SKM-1 treated with dmso at 0.1 percent for 144 hours (cell line): ENCODE data around the gene GCK.

Experiments
- DNase-seq: peaks from one replicate; lab custom pipeline; 2025; ENCODE audit not compliant: unreplicated experiment; lab: John Stamatoyannopoulos, UW

Gene GCK

GRCh38 chr7:44157116-44158080, 31.8 kb downstream of the GCK start:
- DNase-seq, result no peak

DNA sequence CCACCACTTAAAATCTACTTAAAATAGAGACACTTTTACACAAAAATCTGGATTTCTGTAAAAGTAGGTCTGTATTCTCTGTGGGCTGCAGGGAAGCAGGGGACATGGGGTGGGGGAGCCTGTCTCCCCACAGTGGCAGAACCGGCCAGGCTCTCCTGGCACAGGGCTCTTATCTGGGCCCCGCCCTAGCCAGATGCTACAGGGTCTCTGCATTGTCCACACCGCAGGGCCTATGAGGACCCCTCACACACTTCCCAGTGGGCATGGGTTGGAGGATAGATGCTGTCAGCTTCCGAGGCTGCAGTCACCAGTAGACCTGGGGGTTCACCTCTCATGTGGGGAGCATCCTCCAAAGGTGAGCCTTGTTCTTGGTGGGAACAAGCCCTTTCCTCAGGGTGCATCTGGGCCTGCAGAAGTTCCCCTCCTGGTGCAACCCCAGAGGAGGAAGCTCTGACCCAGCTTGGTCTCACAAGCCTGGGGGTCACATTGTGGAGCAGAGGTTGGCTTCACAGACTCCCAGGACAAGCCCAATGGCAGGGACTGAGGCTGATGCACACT, 32.7 kb downstream of the GCK start:
- no peak for DNase-seq

DNA sequence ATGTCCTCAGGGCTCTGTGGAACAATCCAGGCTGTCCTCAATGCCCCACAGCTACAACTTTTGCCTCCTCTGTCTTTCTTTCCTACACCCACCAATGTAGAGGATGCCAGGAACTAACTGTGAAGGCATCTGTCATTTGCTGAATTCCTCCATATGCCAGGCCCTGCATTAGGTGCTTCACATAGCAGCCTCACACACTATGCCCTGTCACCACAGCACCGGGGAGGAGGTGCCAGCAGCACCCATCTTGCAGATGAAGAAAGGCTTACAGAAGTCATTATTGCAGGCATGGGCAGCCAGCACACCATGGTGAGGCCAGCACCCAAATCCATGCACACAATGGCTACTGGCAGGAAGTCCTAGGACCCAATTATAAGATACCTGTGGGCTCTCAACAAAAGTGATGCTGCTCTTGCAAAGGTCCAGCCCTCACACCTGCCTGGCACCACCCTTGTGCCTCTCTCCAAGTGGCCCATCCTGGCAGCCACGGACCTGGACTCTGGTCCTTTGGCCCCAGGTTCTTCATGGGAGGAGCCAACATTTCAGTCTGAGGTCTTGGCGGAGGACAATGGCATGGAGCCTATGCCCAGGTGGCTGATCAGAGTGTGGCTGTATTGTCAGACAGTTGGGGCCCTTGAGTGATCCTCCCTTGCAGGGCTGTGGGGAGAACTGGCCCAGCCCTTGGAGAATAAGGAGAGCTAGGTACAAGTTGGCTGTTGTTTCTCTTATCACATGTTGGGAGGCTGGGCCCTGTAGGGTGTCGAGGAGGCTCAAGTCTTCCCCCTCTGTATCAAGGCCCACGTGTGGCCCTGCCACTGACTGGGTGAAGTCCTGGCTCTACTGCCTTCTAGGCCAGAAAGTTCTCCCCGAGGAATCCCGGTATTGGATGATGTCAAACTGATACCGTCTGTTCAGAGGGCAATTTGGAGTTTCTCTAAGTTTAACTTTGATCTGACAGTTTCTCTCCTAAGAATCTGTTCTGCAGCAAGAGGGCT, 33.8 kb downstream of the GCK start:
- no peak for DNase-seq

DNA sequence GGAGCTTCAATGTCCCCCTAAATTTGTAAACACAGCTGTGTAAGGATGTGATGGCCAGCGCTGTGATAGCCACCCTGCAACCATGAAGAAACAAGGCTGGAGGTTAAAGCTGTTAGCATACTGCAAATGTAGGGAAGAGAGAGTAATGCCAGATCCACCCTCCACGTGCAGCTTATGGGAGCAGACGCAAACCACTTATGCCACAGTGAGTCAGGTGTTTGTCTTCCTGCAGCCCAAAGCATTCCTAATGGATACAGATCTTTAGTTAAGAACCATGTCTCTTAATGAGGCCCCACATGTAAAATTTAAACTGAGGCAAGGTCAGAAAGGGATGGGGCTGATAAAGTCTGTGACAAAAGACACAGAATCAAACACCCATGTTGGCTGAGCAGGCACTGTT, 34.5 kb downstream of the GCK start:
- DNase-seq, result no peak

DNA sequence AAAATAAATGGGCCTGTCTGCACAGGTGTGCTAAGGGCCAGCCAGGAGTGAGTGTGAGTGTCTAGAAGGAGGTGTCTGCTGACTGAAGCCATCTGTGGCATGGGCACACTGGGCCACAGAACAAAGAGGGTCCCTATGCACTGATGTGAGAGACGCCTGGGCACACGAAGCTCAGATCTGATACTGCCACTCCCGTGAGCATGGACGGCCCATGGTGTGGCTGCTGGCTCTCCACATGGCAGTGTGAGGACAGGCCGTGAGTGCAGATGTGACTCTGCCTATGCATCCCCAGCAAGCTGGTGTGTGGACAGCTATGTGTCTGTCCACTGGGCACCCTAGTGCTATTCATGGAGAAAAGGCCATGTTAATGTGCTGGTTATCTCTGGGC, 35.3 kb downstream of the GCK start:
- no peak for DNase-seq

DNA sequence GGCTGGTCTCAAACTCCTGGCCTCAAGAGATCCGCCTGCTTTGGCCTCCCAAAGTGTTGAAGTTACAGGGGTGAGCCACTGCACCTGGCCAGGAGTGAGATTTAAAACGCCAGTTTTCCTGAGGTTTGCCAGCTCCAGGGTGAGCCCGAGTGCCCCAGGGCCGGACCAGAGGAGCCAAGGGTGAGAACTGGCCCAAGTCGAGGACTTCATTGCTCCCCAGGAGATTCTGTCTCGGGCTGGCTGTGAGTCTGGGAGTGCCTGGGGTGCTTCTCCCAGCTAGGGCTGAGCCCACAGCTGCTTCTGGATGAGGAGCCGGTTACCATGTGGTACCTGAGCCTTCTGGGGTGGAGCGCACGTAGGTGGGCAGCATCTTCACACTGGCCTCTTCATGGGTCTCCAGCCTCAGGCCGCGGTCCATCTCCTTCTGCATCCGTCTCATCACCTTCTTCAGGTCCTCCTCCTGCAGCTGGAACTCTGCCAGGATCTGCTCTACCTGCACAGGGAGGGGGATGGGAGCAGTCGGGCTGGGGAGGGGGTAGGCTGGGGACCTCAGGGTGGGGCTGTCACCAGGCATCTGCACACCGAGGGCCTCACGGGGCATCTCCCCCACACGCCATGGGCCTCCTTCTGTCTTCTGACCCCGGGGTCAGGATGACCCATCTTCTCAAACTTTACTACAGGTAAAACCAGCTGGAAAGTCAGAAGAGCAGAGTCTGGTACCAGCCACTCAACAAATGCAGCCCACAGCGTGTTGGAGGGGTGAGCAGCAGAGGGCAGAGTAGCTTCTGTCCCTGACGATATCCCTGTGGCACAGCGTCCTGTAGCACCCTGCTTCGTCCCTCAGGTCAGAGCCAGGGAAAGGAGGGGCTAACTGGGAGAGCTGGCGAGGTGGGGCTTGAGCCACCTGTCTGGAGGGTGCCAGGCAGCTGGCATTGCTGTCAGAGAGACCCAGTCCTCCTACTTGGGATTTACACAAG, 36.0 kb downstream of the GCK start:
- DNase-seq, result no peak

GRCh38 chr7:44151956-44152355, 37.3 kb downstream of the GCK start:
- no peak for DNase-seq

DNA sequence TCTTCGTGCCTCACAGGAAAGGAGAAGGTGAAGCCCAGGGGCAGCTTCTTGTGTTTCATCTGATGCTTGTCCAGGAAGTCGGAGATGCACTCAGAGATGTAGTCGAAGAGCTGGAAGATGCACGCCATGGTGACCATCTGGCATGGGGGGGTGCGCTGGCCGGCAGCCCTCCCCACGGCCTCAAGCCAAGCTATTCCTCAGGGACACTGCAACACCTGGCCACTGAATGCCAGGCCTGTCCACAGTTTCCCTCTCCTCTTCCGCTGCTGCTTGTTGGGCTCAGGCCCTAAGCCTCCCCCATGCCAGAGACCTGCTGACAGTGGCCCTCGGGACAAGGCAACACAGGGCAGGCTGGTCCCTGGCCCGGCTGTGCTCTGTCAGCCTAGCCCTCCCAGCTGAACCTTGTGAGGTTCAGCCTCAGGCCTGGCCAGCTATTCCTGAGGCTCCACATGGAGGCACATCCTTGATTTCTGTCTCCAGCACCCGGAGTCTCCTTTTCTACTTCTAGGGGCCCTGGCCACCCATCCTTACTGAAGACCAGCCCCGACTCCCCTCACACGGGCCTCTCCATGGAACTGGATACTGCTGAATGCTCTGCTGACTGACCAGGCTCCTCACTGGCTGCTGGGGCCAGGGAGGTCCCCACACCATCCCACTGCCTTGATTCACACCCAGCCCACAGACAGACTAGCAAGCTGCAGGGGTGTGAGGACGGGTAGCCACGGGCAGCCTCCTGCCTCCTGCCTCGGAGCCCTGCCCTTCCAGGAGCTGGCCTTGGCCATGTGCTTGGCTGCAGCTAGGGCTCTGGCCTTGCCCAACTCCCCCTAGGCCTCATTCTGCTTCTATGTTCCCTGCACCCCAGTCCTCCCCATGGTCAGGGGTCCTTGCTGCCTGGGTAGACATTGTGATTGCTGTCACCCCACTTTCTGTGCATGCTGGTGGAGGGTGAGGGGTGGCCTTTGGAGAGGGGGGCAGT, 38.0 kb downstream of the GCK start:
- no peak for DNase-seq

DNA sequence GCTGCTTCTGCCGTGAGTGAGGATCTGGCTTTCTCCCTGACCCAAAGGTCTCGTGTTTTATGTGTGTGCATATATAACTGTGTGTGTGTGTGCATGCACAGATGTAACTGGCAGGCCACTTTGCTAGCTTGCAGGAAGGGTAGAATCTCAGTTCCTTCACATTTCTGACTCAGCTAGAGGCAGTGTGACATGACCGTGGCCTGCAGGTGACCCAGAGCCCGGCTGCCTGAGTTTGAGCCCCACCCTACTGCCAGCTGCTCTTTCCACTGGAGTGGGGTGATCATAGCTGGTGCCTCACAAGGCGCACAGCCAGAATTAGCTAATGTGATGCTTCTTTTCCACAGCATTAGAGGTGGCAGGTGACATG, 38.8 kb downstream of the GCK start:
- no peak for DNase-seq

GRCh38 chr7:44149571-44150465, 39.4 kb downstream of the GCK start:
- no peak for DNase-seq

DNA sequence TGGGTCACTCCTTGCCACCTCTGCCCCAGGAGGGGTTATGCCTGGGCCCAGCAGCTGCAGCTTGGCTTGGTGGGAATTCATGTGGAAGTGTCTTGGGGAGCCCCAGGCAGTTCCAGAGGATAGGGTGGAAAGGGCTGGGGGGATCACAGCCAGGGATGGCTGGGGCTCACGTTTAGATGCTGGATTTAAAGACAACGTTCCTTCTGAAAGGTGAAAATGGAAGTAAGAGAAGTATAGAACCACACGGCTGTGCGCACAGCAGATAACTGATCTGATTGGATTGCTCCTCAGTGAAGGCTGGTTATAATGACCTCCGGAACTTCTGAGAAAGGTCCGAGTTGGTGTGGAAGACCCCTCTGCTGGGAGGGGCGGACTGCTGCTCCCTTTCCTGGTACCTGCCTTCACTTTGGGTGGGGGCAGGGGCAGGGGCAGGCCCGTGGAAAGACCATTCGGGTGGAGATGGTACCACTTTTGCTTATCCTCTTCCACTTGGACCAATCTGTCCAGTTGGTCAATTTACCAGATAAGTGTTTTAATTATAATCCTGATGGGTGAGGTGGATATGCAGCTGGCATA, 40.2 kb downstream of the GCK start:
- no peak for DNase-seq

GRCh38 chr7:44148166-44148565, 41.1 kb downstream of the GCK start:
- no peak for DNase-seq

DNA sequence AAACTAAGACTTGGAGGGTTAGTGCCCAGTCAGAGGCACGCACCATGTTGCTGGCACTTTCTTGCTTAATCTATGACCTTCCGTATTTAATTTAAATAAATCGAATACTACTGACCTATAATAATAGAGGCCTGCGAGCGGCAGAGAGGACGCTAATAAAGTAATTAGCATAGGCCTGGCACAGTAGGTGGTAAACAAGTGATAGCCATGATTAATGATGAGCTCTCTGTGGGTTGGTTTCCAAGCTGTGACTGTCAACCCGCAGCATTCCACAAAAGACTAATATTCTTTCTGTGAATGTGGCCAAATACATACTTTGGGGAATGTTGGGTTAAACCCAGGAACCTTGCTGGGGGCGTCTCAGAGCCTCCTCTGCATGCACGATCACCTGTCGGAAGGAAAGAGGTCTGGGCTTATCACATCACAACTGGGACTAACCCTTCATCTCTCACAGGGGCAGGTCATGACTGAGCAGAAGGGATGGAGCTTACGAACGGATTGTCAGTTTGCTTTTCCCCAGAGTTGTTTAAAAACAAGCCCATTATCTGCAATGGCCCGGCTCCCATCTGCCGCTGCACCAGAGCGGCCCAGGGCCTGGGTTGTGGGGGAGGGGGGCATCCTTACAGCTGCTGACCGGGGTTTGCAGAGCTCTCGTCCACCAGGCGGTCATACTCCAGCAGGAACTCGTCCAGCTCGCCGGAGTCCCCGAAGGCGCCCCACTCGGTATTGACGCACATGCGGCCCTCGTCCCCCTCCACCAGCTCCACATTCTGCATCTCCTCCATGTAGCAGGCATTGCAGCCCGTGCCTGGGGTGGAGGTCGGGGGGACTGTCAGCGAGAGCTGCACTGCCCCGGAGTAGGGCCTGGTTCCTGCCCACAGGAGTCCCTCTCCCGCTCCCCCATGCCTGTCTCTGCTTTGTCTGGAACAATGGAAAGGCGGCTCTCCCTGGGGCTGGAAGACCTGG, 41.9 kb downstream of the GCK start:
- DNase-seq, result no peak

- DNase-seq, result no peak
These were observed 43.0 kb downstream of the GCK start for GRCh38 chr7:44145969-44146911.

- DNase-seq, result no peak
These were observed 43.7 kb downstream of the GCK start for GRCh38 chr7:44145479-44145968.
